ENCODE measurements around the gene HS2ST1. TPM values are rescaled to one million over a fixed set of nuclear protein-coding genes. Genes with fewer than 3 reads are reported as not detected.

HS2ST1 gene
- total and polyA plus RNA-seq, 10 of the 15 experiments (the other 5 are each of a cell fraction or from before 2014, with no cell fraction given): 5.4 to 30.8 (median 18.6) TPM

DNA sequence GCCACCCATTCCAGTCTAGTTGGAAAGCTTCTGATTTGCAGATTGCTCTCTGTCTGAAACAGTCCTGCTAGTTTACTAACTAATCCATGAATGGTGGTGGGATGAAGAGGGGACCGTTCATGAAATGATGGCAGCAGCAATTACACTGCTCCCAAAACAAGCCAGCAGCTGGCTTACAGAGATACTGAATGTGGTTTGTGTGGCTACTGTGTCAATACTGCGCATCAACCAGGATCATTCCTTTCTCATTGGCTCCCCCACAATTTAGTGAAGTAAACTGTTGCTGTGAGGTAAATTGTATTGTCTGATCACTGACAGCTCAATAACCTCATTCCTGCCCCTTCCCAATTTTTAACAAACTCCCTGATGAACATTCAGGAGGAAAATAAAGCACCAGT is 222.9 kb downstream of the HS2ST1 start:
- DNase-seq (ENCODE audit: low read depth, low spot score) (no peak), ATAC-seq (no peak), FAIRE-seq (no peak)
- H4K20me1 ChIP-seq (ENCODE audit: control insufficient read depth, insufficient read depth): no peaks in the 10 kb centered on the region
- H2AFZ ChIP-seq (ENCODE audit: control insufficient read depth, low read depth, low read length): no peak overlapping the region
- no TSS peak for BruUV-seq (replicated peaks)
- intact Hi-C loops (cut with micrococcal nuclease; ENCODE audit: unreplicated experiment) (loop anchor here (10.0 kb wide), 2 partner anchors 727 to 1457 kb away; no protein-coding TSS in a partner anchor), in situ Hi-C loops (cut with MboI) (loop anchor here (10.0 kb wide), 2 partner anchors 157 to 817 kb away; no protein-coding TSS in a partner anchor)
- no peaks in the 10 kb centered on the region; a peak in 1 of 4 replicates for H3K27me3 ChIP-seq (replicated peaks in 1 of 2; ENCODE audit: control insufficient read depth in 2 of 2, insufficient read depth in 2 of 2, low read length in 1 of 2)
- POLR2A ChIA-PET: no interaction called here
- RAD21 ChIA-PET (ENCODE audit: unreplicated experiment): no interaction called here
- no peak overlapping the region for H3K9ac ChIP-seq (ENCODE audit: control insufficient read depth, insufficient read depth, low read length)
- no peaks in the 10 kb centered on the region; the same call in 2 of the 3 replicates for H3K9me3 ChIP-seq (replicated peaks; ENCODE audit: control insufficient read depth, insufficient read depth, low read length)
- H3K4me2 ChIP-seq (ENCODE audit: control insufficient read depth, insufficient read depth): no peak overlapping the region
- no peak for TF ChIP-seq JUND (IDR thresholded peaks at IDR 0.05; ENCODE audit: low read depth, low read length)
- TF ChIP-seq ZNF622 (IDR thresholded peaks at IDR 0.05): no peak
- no peak for TF ChIP-seq MTA2 (IDR thresholded peaks at IDR 0.05; ENCODE audit: low read depth)
- no peak for TF ChIP-seq HDAC2 (IDR thresholded peaks at IDR 0.05)
- TF ChIP-seq, protein P1, sequence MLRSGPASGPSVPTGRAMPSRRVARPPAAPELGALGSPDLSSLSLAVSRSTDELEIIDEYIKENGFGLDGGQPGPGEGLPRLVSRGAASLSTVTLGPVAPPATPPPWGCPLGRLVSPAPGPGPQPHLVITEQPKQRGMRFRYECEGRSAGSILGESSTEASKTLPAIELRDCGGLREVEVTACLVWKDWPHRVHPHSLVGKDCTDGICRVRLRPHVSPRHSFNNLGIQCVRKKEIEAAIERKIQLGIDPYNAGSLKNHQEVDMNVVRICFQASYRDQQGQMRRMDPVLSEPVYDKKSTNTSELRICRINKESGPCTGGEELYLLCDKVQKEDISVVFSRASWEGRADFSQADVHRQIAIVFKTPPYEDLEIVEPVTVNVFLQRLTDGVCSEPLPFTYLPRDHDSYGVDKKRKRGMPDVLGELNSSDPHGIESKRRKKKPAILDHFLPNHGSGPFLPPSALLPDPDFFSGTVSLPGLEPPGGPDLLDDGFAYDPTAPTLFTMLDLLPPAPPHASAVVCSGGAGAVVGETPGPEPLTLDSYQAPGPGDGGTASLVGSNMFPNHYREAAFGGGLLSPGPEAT (IDR thresholded peaks at IDR 0.05; ENCODE audit: low read depth): no peak
- TF ChIP-seq, protein P2, sequence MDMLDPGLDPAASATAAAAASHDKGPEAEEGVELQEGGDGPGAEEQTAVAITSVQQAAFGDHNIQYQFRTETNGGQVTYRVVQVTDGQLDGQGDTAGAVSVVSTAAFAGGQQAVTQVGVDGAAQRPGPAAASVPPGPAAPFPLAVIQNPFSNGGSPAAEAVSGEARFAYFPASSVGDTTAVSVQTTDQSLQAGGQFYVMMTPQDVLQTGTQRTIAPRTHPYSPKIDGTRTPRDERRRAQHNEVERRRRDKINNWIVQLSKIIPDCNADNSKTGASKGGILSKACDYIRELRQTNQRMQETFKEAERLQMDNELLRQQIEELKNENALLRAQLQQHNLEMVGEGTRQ (IDR thresholded peaks at IDR 0.05; ENCODE audit: borderline replicate concordance, low read depth, low read length): no peak
- TF ChIP-seq TCF3 (IDR thresholded peaks at IDR 0.05; ENCODE audit: borderline replicate concordance, insufficient read depth, low read depth, low read length): no peak
- no peak for TF ChIP-seq ZSCAN29 (IDR thresholded peaks at IDR 0.05)
- TF ChIP-seq, protein P3, sequence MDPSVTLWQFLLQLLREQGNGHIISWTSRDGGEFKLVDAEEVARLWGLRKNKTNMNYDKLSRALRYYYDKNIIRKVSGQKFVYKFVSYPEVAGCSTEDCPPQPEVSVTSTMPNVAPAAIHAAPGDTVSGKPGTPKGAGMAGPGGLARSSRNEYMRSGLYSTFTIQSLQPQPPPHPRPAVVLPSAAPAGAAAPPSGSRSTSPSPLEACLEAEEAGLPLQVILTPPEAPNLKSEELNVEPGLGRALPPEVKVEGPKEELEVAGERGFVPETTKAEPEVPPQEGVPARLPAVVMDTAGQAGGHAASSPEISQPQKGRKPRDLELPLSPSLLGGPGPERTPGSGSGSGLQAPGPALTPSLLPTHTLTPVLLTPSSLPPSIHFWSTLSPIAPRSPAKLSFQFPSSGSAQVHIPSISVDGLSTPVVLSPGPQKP (IDR thresholded peaks at IDR 0.05; ENCODE audit: low read depth, low read length): no peak
- TF ChIP-seq NBN (IDR thresholded peaks at IDR 0.05): no peak
- no peak for TF ChIP-seq JUNB (IDR thresholded peaks at IDR 0.05)
- TF ChIP-seq CEBPB (IDR thresholded peaks at IDR 0.05; ENCODE audit: borderline replicate concordance in 1 of 2, low read depth in 2 of 2, low read length in 2 of 2): no peak
- TF ChIP-seq STAT3 (IDR thresholded peaks at IDR 0.05; ENCODE audit: low read depth, low read length): no peak
- TF ChIP-seq MXI1 (IDR thresholded peaks at IDR 0.05; ENCODE audit: low read depth, low read length): no peak
- TF ChIP-seq NFYB (IDR thresholded peaks at IDR 0.05; ENCODE audit: insufficient read depth, low read depth, low read length): no peak
- TF ChIP-seq YY1 (IDR thresholded peaks at IDR 0.05; ENCODE audit: low read depth, low read length): no peak
- TF ChIP-seq RBBP5 (conservative IDR thresholded peaks at IDR 0.05): no peak
- no peak for TF ChIP-seq EZH2 (IDR thresholded peaks at IDR 0.05; ENCODE audit: borderline replicate concordance, control insufficient read depth, low read depth, low read length)
- no peak for TF ChIP-seq RUNX3 (IDR thresholded peaks at IDR 0.05; ENCODE audit: low read length)
- H3K79me2 ChIP-seq (ENCODE audit: control insufficient read depth, insufficient read depth, low read length): no peaks in the 10 kb centered on the region
- SMC1A ChIA-PET (ENCODE audit: uncharacterized antibody, unreplicated experiment): interaction anchor here (1.8 kb wide), 1 partner anchor 13 kb away, joined by 6 read pairs; no protein-coding TSS in a partner anchor
- no peak overlapping the region for H3K4me3 ChIP-seq
- H3K36me3 ChIP-seq (ENCODE audit: control insufficient read depth in 2 of 2, insufficient read depth in 2 of 2, low read length in 1 of 2): no peaks in the 10 kb centered on the region
- WGBS (ENCODE audit: insufficient coverage, insufficient replicate concordance, low lambda C conversion rate, missing lambda C conversion rate): 72% methylated on average over 2 of the region's 2 CpGs
- no peaks in the 10 kb centered on the region for H3K4me1 ChIP-seq (ENCODE audit: control insufficient read depth, insufficient read depth, low read length)
- CTCF ChIA-PET: interaction anchor here (1.1 to 2.4 kb wide), 3 partner anchors 11 to 16 kb away, joined by 3 to 7 read pairs (median 4); no protein-coding TSS in a partner anchor
- H3K27ac ChIP-seq (ENCODE audit: control insufficient read depth, insufficient read depth): no peak overlapping the region
